HT1080 (cell line): ENCODE data around the gene CLCA2. TPM values are rescaled to one million over a fixed set of nuclear protein-coding genes. Genes with fewer than 3 reads are reported as not detected.
A peak's percentile ranks its signal among the peaks of the same experiment; 100 is the strongest.

Source experiments
- DNase-seq: peaks from one replicate; pipeline ENCODE4 v3.0.0-alpha.2; 2015; ENCODE audit warnings: low read depth
- polyA plus RNA-seq, 2 experiments: library from polyadenylated mRNA; depleted of rRNA; stranded (reverse); fragments of >200 nt; gene quantifications; 2 replicates each; pipeline ENCODE4 v1.2.3, GENCODE V29; 2015
- total RNA-seq: library from RNA; depleted of rRNA; stranded (reverse); fragments of >200 nt; shearing (Covaris generic); gene quantifications from 2 replicates; pipeline ENCODE4 v1.2.3, GENCODE V29; 2014; rRNA removed

The CLCA2 gene, protein sequence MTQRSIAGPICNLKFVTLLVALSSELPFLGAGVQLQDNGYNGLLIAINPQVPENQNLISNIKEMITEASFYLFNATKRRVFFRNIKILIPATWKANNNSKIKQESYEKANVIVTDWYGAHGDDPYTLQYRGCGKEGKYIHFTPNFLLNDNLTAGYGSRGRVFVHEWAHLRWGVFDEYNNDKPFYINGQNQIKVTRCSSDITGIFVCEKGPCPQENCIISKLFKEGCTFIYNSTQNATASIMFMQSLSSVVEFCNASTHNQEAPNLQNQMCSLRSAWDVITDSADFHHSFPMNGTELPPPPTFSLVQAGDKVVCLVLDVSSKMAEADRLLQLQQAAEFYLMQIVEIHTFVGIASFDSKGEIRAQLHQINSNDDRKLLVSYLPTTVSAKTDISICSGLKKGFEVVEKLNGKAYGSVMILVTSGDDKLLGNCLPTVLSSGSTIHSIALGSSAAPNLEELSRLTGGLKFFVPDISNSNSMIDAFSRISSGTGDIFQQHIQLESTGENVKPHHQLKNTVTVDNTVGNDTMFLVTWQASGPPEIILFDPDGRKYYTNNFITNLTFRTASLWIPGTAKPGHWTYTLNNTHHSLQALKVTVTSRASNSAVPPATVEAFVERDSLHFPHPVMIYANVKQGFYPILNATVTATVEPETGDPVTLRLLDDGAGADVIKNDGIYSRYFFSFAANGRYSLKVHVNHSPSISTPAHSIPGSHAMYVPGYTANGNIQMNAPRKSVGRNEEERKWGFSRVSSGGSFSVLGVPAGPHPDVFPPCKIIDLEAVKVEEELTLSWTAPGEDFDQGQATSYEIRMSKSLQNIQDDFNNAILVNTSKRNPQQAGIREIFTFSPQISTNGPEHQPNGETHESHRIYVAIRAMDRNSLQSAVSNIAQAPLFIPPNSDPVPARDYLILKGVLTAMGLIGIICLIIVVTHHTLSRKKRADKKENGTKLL
- total RNA-seq: 0.07 and 0.26 TPM in 2 replicates
- polyA plus RNA-seq (2015; cell fraction: cytosol; rRNA removed): 0.08 and 0.31 TPM in 2 replicates
- polyA plus RNA-seq (2015; cell fraction: nucleus; rRNA removed): 0.93 and 1.2 TPM in 2 replicates

DNA sequence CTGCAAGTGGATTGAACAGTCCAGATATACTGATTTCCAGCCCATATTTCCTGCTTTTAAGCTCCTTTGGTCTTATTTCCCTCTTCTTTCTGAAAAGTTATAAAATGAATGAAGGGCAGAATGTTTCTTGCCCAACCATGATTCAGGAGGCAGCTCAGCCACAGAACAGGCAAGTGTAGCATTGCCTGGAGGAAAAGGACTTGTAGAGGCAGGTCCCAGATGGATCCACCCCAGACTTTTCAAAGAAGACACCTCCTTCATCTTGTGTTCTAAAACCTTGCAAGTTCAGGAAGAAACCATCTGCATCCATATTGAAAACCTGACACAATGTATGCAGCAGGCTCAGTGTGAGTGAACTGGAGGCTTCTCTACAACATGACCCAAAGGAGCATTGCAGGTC is at the start of gene CLCA2:
CLCA2 (plus strand) TSS at position 299 of the 400 bp plus-strand sequence; CDS start at position 376, 77 bp downstream.
- DNase-seq: no peak

DNA sequence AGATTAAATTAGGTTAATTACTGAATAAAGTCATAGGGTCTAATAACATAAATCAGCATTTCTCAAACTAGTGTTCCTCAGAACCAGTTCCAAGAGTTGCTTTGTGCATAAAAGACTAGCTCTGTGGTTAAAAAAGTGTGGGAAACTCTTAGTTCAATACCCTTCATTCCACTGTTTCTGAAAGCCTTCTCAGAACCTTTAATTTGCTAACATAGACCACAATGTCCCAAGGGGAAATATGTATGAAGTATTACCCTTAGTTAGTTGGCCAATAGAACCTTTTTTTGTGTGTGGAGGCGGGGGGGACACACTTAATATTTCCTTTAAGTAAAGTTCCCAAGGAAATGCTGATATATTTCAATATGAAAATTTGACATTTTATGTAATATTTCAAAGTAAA is 48.3 kb upstream of the CLCA2 start:
- no peak for DNase-seq

DNA sequence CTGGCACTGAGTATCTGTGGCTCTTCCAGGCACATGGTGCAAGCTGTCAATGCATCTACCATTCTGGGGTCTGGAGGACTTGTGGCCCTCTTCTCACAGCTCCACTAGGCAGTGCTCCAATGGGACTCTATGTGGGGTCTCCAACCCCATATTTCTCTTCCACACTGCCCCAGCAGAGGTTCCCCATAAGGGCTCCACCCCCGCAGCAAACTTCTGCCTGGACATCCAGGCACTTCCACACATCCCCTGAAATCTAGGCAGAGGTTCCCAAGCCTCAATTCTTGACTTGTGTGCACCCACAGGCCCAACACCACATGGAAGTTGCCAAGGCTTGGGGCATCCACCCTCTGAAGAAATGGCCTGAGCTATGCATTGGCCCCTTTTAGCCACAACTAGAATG is 46.6 kb upstream of the CLCA2 start:
- no peak for DNase-seq

DNA sequence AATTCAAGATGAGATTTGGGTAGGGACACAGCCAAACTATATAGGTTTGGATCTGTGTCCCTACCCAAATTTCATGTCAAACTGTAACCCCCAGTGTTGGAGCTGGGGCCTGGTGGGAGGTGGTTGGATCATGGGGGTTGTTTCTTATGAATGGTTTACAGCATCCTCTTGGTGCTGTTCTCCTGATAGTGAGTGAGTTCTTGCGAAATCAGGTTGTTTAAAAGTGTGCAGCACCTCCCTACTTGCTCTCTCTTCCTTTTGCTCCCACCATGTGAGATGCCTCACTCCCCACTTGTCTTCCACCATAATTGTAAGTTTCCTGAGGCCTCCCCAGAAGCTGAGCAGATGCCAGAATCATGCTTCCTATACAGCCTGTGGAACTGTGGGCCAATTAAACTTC is 45.2 kb upstream of the CLCA2 start:
- no peak for DNase-seq

DNA sequence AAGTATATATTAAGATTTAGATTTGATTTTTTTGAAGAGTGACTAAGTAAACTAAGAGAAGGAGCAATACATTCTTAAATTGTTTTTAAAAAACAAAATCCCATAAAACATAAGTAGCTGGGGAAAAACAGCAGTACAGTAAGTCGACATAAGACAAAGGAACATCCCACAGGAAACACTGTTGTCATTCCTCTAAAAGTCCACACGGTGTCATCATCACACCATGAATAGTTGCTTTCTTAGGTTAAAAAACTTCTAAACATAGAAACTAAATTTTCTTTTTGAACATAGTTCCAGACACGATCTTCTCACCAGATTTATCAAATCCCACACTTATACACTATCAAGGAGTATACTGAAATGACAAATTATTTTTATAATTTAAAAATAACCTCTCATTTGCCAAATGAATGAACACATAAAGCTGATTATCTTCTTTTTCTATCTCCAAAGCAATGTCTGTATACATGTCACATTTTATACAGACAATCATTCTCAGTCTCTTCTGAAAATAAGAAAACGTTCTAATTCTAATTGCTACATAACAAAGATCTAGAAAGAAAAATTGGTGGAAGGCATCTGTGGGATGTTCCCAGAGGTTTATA is 43.6 kb upstream of the CLCA2 start:
- DNase-seq: peak; percentile 42

DNA sequence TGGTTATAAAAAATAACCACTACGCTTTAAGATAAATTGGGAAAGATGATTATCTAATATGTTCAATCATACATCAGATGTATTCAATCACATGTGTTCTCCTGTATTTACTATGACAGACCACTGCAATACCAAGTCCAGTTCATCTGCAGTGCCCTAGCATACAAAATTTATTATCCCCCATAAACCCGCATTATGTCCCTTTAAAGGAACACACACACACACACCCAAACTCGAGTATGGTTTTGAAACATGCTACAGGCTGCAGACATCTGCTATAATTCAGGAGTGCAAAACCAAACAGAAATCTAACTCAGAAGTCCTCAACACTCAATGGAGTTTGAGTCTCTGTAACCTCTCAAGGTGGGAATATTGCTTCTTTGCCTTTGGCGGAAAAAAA is 42.7 kb upstream of the CLCA2 start:
- DNase-seq: no peak

DNA sequence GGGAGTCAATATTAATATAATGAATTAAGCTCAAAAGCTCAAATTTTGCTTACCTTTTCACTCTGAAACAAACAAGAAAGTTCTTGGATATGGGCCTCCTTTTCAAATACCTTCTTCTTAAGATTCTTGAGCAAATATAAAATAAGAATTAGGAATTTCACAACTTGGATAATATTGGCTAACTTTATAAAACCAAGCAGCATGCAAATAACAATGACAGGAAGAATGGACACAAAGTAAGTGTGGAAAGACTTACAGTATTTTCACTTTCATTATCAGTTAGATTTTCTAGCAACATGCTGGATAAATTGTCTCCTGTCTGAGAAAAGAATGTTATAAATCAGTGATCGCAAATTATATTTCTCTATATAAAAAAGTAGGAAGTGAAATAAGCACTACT is 41.1 kb upstream of the CLCA2 start:
- DNase-seq: no peak

DNA sequence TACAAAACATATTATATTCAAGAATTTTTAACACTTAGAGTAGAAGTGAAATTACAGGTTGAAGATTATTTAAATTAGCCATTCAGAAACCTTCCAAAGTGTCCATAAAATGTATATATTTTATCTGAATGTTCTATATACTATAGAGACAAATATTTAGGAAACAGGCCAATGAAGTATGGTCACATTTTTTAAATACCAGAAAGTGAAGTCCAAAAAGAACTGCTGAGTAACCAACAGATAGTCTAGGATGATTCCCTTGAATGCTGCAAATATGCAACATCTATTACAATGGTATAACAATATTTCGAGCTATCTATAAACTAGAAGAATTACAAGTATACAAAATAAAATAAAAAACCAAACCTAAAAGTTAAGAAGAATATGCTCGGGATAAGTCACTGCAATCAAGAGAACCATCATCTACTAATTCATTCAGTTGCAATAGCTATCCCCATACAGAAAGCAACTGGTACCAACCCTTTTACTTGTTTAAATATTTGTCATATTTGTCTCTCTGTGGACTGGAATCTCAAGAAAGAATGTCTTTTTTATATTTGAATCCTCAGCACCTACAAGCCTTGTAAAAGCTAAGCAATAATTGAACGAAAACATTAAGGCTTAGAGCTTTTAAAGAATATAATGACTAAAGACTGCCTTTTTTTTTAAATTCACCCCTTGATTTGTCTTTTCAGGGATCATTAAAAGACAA is 35.9 kb upstream of the CLCA2 start:
- DNase-seq: no peak

DNA sequence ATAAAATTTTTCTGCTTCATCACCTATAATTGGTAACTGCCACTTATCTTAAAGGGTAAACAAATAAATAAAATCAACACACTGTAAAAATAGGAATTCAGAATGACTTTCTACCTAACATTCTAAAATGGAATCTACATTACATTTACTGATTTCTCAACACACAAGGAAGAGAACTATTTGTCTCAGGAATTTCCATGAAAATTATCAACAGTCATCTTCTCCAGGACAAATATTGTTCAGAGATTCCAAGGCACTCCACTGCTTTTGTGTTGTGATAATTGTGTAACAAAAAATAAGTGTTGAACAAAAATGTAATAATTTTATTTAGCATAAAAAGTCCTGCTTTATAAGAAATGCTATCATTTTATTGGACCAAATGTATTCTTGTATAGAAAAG is 35.2 kb upstream of the CLCA2 start:
- DNase-seq: no peak

DNA sequence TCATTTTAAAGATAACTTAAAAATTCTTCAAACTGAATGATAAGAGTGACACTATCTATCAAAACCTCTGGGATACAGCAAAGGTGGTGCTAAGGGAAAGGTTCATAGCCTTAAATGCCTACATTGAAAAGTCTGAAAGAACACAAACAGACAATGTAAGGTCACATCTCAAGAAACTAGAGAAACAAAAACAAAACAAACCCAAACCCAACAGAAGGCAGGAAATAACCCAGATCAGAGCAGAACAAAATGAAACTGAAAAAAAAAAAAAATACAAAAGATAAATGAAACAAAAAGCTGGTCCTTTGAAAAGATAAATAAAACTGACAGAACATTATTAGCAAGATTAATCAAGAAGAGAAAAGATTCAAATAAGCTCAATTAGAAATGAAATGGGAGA is 34.7 kb upstream of the CLCA2 start:
- no peak for DNase-seq

DNA sequence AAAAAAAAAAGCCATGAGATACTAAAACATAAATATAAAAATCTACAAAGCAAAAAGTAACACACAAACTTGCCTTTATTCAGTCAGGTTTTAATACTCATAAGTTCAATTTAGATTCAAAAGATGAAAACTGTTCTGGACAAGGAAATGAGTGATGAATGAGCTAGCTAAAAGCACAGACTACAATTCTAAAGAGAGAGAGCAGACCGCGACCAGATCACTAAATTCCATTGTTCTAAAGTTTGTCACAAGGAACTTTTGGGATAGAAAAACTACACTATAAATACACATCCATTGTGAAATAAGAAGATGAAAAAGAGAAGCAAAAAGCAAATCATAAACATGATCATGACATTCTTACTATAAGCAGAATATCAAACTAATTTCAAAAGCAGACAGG is 29.6 kb upstream of the CLCA2 start:
- DNase-seq: peak; percentile 11

DNA sequence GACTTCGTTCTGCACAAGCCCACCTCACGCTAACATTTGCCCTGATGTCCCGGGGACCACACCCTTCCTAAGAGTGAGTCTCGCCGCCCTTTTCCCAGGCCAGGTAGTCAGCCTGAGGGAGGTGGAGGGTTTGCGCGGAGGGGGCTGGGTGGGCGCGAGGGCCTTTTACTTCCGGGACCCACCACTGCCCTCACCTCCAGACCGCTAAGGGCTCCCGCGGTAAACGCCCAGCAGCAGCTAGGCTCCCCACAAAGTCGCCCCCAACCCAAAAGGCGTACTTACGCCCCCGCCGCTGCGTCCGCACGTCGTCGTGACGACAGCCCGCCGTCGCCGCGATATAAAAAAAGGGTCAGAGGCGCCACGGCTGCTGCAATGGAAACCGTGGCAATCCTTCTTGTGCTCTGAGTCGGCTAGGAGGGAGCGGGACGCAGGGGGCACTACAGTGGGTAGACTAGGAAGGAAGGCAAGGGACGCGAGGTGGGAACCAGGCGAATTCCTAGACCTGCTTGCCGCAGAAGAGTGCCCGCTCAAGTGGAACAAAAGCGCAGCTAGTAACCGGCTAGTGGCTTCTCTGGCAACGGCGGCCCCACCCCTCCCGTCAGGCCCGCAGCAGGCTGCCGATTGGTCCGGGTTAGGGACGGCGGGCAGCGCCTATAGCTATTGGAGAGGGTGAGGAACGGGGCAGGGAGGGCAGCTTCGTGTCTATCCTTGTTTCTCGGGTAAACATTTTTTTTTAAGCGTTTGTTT is 28.0 kb upstream of the CLCA2 start, which contains the start of gene ODF2L:
ODF2L (minus strand) TSS at position 573 of the 747 bp plus-strand sequence. CDS start 9,296 bp downstream, outside the sequence.
- DNase-seq: peak; percentile 84

DNA sequence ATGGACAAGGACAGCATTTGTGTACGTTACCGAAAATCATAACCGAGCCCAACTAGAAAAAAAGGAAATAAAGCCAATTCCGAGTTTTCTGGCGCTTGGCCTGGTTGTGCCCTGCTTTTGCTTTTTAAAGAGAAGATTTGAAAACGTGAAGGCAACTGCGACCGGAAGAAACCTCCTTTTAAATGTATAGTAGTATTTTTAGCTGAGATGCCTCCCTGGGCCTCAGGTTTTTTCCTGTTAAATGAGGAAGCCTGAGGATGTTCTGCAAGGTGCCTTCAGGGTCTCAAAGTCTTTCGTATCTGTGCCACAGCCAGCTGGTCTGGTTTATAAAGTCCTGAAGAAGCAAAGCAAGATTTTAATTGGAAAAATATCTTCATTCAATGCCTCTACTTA is 27.5 kb upstream of the CLCA2 start:
- no peak for DNase-seq

DNA sequence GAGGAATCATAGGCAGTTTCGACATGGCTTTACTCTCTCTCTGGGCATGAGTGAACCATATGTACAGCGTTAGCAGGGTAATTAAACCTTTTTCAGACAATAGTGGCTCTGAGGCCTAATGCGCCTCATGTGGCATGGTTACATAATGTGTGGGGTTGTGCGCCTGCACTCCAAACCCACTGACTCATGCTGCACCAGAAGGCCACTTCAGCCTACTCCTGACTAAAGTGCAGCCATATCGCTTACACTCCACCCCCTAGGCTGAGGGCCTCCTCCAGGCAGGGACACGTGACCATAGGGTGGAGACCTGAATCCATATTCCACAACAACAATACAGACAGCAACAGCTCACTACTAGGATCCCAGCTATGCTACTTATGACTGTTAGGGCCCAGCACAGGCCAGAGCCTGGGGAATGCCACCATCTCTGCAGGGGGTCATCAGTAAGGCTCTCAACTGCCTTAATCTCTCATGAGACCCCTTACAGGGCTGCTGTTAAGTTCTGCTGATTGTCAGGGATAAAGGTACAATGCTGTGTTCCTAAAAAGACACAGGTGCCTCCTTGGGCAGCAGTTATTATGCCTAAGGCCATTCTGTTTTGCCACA is 14.5 kb upstream of the CLCA2 start:
- DNase-seq: peak; percentile 63

DNA sequence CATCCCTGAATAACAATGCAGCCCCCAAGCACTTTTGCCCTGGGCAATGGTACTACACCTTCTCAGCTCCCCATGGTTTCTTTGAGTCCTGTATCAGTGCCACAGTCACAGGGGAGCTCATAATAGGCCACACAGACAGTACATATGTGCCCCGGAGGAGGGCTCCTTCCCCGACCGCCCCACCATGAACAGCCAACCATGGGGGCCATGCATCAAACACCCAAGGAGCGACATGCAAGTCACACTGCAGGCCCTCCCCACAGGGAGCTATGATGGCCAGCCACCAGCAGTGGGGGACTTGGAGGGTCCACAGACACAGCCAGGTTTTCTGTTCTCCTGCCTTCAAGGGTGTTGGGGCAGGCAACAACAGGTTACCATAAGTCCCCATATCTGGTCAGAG is 13.1 kb upstream of the CLCA2 start:
- no peak for DNase-seq

DNA sequence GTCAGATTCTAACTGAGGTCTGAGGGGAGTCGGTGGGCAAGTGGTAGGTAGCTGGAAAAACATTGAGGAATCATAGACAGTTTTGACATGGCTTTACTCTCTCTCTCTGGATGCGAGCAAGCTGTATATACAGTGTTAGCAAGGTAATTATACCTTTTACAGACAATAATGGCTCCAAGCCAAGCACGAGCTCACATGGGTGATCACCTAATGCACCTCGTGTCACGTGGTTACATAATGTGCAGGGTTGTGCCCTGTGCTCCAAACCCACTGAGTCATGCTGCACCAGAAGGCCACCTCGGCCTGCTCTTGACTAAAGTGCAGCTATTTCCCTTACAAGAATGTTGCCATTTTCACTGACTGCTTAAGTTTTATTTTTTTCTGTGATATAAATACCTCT is 7.6 kb upstream of the CLCA2 start:
- DNase-seq: no peak

DNA sequence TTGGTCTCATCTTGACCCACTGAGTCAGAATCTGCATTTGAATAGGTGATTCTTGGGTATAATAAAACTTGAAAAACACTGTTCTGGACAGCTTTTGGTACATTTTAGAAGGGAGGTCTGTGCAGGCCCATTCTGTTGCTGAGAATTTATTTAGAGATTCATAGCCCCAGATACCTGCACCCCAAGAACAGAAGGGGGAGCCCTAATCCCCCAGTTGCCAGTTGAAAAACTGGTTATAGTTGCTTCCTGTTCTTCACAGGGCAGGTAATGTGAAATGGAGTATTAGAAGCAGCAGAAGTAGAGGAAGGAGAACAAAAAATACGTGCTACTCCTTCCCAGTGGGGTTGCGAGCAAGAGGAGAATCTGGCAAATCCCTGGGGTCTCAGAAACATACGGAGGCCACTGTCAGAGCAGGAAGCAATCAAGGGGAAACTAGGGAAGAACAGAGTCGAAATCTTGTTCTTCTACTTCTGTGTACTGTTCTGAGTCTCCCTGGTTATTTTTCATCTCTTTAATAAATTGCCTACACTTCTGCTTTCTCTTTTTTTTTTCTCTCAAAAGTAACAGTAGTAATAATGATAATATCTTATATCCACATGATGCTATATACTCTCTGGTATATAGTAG is 4.6 kb upstream of the CLCA2 start:
- peak; percentile 37 for DNase-seq

DNA sequence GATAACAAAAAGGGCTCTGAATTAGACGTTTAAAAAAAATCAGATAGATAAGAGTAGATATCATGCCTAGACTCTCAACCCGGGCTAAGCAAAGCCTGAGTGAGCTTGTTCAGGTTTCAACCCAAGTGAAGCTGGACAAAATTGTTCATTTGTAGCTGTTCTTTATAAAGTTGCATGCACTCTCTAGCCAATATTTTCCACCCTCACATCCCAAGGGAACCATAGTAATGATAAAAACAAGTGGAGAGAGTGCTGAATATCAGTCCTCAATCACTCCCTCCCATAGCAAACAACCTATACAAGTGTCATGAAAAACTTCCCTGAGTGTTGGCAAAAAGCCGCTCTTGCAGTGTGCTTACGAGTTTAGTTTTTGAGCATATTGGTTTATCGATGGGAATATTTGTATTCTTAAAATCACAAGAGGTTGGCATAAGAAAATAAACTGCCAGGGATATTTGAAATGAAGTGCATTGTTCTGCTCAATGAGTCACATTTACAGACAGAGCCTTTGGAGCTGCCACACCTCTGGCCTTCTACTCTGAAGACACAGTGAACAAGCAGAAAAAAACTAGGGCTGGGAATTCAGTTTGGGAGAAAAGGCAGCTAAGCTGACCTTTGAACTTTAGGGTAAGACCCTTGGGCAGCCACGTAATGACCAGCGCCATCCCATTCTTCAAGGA is 2.2 kb upstream of the CLCA2 start:
- DNase-seq: peak; percentile 39

DNA sequence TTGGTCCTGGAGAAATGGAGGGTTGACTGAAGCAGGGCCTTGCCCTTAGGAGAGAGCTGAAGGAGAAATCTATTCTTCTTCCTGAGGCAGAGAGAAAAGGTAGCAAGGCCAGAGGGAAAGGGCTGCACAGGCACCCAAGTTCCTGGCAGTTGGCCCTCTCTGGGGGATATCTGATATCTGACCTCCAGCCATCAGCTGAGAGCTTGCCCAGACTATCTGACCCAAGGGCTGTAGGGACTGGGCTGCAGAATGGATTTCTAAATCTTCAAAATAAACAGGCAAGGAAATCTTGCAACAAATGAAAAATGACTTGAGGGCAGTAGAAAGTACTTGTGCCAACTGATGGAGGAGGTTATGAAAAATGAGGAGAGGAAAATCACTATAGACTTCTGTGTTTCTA is 498 bp upstream of the CLCA2 start:
- DNase-seq: no peak
